A549 (cell line): Measurements from ENCODE around the gene GALNT12.

Experiments used
- CHD4 ChIP-seq: fragments of 200-600 bp; sonication (generic); IDR thresholded peaks from 2 replicates; pipeline ENCODE4 v1.6.1; 2016; ENCODE audit warnings: antibody characterized with exemption, mild to moderate bottlenecking, borderline replicate concordance
- CTCF ChIP-seq: fragments of >200 bp; sonication (Bioruptor Twin); formaldehyde crosslinking; IDR thresholded peaks from 3 replicates; pipeline ENCODE4 v1.5.1; 2016
- MAZ ChIP-seq: fragments of 150-350 bp; IDR thresholded peaks from 2 replicates; pipeline ENCODE4 v1.6.1; 2014; ENCODE audit warnings: antibody characterized with exemption, low read depth, low read length, borderline replicate concordance
- NFE2L2 ChIP-seq: fragments of 150-350 bp; conservative IDR thresholded peaks from 2 replicates; pipeline ENCODE4 v1.6.1; 2014; ENCODE audit warnings: low read length
- POLR2A ChIP-seq: IDR thresholded peaks from 2 replicates; pipeline ENCODE4 v1.6.1; 2012; ENCODE audit warnings: mild to moderate bottlenecking, low read length

GRCh38 chr9:98789483-98790133, 17.9 kb upstream of the GALNT12 start:
- TF ChIP-seq POLR2A: no peak
- no peak for TF ChIP-seq CTCF
- TF ChIP-seq NFE2L2: no peak
- TF ChIP-seq CHD4: no peak
- no peak for TF ChIP-seq MAZ
